ENCODE measurements around the gene TBC1D32. TPM values are rescaled to one million over a fixed set of nuclear protein-coding genes. Genes with fewer than 3 reads are reported as not detected.
"Not testable (repeated sequence)": the region's sequence is repeated elsewhere in the genome, so short reads cannot be mapped to it uniquely, and the experiment has no call there.

TBC1D32 gene
- total RNA-seq, 2 experiments from 2014 or later = 4.2 to 4.7 TPM

DNA sequence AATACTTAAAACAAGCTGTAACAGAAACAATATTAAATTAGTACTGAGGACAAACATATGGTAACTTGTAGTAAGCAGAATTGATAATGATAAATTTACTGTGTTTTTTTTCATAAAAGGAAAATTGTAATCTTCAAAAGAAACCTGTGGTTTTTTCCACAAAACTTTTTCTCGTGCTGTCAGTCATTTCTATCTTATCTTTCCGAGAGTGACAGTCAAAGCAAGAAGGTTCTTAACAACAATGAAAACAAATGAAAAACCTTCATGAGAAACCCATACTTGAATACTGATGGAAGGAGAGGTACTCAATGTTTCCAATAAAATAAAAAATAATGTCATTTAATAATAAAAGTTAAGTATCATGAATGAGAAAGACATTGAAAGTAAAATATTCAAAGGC lies 174.0 kb downstream of the TBC1D32 start:
- ChIA-PET CTCF (no interaction called here), POLR2A (no interaction called here)

- POLR2A ChIA-PET = no interaction called here
- CTCF ChIA-PET = no interaction called here
These were observed 175.4 kb downstream of the TBC1D32 start for GRCh38 chr6:121158891-121159290.

DNA sequence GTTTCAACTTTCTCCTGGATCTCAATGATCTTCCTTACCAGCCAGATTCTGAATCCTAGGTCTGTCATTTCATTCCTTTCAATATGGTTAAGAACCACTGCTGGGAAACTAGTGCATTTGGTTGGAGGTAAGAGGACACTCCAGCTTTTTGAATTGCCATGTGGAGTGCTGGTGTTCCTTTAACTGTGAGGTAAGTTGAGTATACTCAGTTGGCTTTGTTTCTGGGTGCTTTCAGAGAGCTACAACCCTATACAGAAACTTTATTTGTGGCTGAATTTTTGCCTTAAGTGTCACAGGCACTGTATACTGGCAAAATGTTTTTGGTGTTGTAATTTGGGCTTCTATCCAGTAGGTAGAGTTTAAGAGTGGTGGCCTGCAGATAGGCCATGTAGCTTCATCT lies 175.8 kb downstream of the TBC1D32 start:
- CTCF ChIA-PET = interaction anchor here (0.8 kb wide), 1 partner anchor 108 kb away, joined by 3 read pairs; no protein-coding TSS in a partner anchor
- POLR2A ChIA-PET = no interaction called here

DNA sequence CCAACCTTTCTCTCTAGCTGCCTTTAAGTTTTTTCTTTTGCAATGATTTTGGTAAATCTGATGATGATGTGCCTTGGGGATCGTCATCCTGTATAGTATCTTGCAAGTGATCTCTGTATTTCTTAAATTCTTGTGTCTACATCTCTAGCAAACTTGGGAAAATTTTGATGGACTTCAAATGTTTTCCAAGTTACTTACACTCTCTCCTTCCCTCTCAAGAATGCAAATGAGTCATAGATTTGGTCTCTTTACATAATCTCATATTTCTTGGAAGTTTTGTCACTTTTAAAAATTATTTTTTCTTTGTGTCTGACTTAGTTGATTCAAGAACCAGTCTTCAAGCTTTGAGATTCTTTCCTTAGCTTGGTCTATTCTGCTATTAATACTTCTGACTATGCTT lies 176.4 kb downstream of the TBC1D32 start:
- ChIA-PET POLR2A (no interaction called here), CTCF (interaction anchor here (0.8 kb wide), 1 partner anchor 108 kb away, joined by 3 read pairs; no protein-coding TSS in a partner anchor)

GRCh38 chr6:121143476-121143875 lies 190.8 kb downstream of the TBC1D32 start:
- CTCF ChIA-PET = no interaction called here
- POLR2A ChIA-PET = no interaction called here

DNA sequence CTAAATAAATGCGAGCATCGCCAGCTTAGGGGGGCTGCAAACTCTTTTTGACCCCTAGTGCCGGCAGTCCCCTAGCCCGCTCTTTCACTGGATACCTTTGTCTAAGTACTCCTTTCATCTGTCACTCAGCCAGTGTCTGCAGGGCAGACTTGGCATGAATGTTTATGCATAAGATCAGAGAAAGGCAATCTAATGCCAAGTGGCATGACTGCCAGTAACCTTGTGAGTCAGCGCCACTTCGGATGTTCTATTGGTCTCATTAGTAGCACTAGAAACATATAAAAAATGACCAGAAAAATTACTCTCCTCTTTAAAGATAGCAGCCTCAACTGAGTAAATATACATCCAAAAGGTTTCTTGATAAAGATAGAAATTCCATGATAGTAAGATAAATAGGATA lies 192.2 kb downstream of the TBC1D32 start:
- ChIA-PET POLR2A (no interaction called here), CTCF (no interaction called here)

DNA sequence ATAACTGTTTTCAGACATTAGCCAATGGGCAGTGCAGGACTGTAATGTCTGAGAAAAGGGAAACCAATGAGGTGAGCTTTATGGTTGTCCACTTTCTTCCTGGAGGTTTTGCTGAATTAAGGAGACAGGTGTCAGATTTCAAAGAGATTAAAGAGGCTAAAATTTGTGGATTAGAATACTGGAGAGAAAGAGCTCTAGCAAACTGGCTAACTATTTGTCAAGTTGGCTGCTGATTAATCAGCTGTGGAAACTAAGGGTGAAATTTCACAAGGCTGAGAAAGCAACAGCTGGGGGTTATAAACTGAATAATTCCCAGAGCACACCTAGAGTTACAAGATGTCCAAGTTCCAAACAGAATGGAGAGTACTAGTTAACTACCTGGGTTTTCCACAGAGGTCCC lies 198.9 kb downstream of the TBC1D32 start:
- ChIA-PET CTCF (no interaction called here), POLR2A (no interaction called here)

- CTCF ChIA-PET = no interaction called here
- POLR2A ChIA-PET = no interaction called here
These were observed 199.4 kb downstream of the TBC1D32 start for GRCh38 chr6:121134922-121135321.

- POLR2A ChIA-PET = no interaction called here
- CTCF ChIA-PET = no interaction called here
These were observed 209.7 kb downstream of the TBC1D32 start for GRCh38 chr6:121124600-121124999.

DNA sequence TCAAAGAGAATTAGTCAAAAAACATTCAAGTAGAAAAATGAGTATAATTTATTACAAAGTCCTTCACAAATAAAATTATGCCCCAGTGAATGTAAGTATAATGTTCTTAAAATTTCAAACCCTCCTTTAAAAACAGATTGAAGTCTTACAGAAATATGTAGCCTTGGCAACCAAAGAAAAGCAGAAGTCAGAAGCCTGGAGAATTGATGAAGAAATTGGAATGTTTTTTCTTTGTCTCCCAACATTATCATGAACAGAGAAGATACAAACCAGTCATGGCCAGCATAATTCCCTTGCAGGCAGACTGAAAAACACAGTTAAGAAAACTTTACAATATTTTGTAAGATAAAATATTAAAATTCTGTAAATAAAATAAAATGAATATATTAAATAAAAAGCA lies 221.9 kb downstream of the TBC1D32 start:
- ChIA-PET CTCF (no interaction called here), POLR2A (no interaction called here)

- CTCF ChIA-PET = interaction anchor here (0.6 kb wide), 1 partner anchor 351 kb away, joined by 3 read pairs; no protein-coding TSS in a partner anchor
- POLR2A ChIA-PET = no interaction called here
These were observed 223.5 kb downstream of the TBC1D32 start for GRCh38 chr6:121110733-121111132.

DNA sequence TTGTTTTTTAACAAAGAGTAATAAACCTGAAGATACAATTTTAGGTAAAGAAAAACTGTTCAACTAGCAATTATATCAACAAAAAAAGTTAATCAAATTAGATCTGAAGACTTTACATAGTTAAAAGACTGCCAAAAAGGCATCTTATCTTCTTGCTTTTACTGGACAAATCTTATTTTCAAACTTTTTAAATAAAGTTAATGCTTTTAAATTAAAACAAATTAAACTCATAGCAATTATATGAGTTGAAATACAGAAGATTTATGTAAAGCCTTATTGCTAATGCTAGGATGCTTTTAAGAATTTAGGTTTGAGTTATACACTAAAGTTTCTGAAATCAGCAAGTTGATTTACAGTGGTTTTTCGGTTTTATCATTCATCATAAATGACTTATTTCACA lies 227.3 kb downstream of the TBC1D32 start:
- ChIA-PET CTCF (no interaction called here), POLR2A (no interaction called here)

- ChIA-PET POLR2A (no interaction called here), CTCF (no interaction called here)
These were observed 228.8 kb downstream of the TBC1D32 start for GRCh38 chr6:121105461-121105860.

DNA sequence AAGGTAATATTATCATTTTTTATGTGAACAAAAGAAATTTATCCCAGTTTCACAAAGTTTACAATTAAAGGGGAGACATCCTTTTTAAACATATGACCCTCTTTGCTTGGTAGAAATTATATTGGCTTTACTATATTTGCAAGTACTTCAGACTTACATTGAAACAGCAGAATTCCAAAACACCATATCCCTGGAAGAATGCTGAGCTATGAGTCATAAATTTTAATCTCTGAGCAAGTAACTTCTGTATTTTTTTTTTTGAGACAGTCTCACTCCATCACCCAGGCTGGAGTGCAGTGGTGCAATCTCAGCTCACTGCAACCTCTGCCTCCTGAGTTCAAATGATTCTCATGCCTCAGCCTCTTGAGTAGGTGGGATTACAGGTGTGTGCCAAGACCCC lies 240.4 kb downstream of the TBC1D32 start:
- ChIA-PET CTCF (no interaction called here), POLR2A (no interaction called here)

GRCh38 chr6:121090492-121090891 lies 243.8 kb downstream of the TBC1D32 start:
- CTCF ChIA-PET = no interaction called here
- POLR2A ChIA-PET = no interaction called here

DNA sequence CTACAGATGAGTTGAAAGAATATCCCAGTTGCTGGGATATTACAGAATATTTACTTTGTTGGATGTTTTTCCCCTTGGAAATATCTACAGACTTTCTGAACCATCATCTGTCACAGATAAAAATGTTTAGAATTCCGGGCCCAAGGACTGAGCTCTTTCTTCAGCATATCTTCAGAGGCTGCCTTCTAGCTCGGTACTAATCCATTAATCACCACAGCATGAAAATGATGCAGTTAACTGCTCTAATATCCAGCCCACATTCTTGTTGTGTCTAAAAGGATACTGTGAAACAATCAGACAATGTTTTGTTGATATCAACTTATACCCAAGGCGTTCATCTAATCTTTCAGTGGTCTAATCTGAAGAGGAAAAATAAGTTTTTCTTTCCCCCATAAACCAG lies 247.4 kb downstream of the TBC1D32 start:
- ChIA-PET POLR2A (no interaction called here), CTCF (no interaction called here)

- ChIA-PET CTCF (interaction anchor here (0.6 kb wide), 1 partner anchor 9 kb away, joined by 3 read pairs; no protein-coding TSS in a partner anchor), POLR2A (no interaction called here)
These were observed 258.2 kb downstream of the TBC1D32 start for GRCh38 chr6:121076119-121076518.

GRCh38 chr6:121068749-121069148 lies 265.5 kb downstream of the TBC1D32 start:
- POLR2A ChIA-PET, CTCF ChIA-PET: not testable (repeated sequence)

- ChIA-PET CTCF (no interaction called here), POLR2A (no interaction called here)
These were observed 266.9 kb downstream of the TBC1D32 start for GRCh38 chr6:121067381-121067780.

GRCh38 chr6:121064345-121064744 lies 269.9 kb downstream of the TBC1D32 start:
- POLR2A ChIA-PET = no interaction called here
- CTCF ChIA-PET = no interaction called here

- ChIA-PET CTCF (interaction anchor here (1.0 to 1.2 kb wide), 2 partner anchors 12 to 251 kb away, joined by 3 read pairs; no protein-coding TSS in a partner anchor), POLR2A (no interaction called here)
These were observed 278.6 kb downstream of the TBC1D32 start for GRCh38 chr6:121055572-121056163.

DNA sequence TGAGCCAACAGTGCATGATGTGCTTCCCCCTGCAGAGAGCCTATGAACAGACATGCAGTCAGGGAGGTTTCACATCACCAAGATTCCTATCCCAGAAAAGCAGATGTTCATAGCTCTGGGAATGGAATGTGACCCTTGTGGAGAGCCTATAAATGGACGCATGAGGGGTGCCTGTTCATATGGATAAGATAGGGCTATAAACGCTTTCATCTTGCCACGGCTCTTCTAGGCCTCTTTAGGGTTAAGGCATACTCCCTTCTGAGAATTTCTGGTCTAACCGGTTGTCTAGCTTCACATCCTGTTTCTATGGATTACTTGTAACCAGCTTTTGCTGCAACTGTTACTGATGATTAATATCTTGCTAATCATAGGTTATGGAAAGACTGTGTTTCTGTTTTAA lies 285.7 kb downstream of the TBC1D32 start:
- POLR2A ChIA-PET, CTCF ChIA-PET: not testable (repeated sequence)

GRCh38 chr6:121044905-121045304 lies 289.4 kb downstream of the TBC1D32 start:
- POLR2A ChIA-PET, CTCF ChIA-PET: not testable (repeated sequence)

Data from activated CD8-positive, alpha-beta memory T cell treated with anti-CD3 and anti-CD28 coated beads for 36 hours (primary cell).